Urinary bladder (tissue), 4 donors: ENCODE measurements around the gene ISCU. TPM values are rescaled to one million over a fixed set of nuclear protein-coding genes. Genes with fewer than 3 reads are reported as not detected.
"Not testable (repeated sequence)": the region's sequence is repeated elsewhere in the genome, so short reads cannot be mapped to it uniquely, and the experiment has no call there.

Experiments used
- DNase-seq: peaks from one replicate; pipeline ENCODE4 v3.0.0-alpha.2; 2015; ENCODE audit errors: extremely low spot score
- H3K27ac ChIP-seq: one replicate; pipeline ENCODE4 v1.5.1; 2013; ENCODE audit warnings: low read depth, mild to moderate bottlenecking, moderate library complexity
- H3K36me3 ChIP-seq: one replicate; pipeline ENCODE4 v1.6.1; 2013; ENCODE audit warnings: mild to moderate bottlenecking, moderate library complexity; ENCODE audit not compliant: insufficient read depth
- H3K4me1 ChIP-seq: one replicate; pipeline ENCODE4 v1.6.1; 2013; ENCODE audit warnings: mild to moderate bottlenecking, moderate library complexity; ENCODE audit not compliant: insufficient read depth
- H3K4me3 ChIP-seq: one replicate; pipeline ENCODE4 v1.5.1; 2013; ENCODE audit warnings: low read depth, low read length
- WGBS: extraction: QIAGEN DNeasy Blood & Tissue Kit; methylation state at CpG from one replicate; pipeline ENCODE4 v1.1.7; 2013; 5-methylcytosine and 5-hydroxymethylcytosine counted together
- polyA plus RNA-seq: library from polyadenylated mRNA; stranded (reverse); fragments of 200-250 nt; gene quantifications from one replicate; pipeline ENCODE4 v1.2.3, GENCODE V29; 2013
- total RNA-seq: library from RNA; depleted of rRNA; stranded (reverse); fragments of >200 nt; gene quantifications from one replicate; pipeline ENCODE4 v1.2.3, GENCODE V29; 2014
- donor health status: healthy with polysubstance abuse.
- donor health status: healthy.

The ISCU gene
- total and polyA plus RNA-seq, 2 donors, result 91.3 to 210 TPM

DNA sequence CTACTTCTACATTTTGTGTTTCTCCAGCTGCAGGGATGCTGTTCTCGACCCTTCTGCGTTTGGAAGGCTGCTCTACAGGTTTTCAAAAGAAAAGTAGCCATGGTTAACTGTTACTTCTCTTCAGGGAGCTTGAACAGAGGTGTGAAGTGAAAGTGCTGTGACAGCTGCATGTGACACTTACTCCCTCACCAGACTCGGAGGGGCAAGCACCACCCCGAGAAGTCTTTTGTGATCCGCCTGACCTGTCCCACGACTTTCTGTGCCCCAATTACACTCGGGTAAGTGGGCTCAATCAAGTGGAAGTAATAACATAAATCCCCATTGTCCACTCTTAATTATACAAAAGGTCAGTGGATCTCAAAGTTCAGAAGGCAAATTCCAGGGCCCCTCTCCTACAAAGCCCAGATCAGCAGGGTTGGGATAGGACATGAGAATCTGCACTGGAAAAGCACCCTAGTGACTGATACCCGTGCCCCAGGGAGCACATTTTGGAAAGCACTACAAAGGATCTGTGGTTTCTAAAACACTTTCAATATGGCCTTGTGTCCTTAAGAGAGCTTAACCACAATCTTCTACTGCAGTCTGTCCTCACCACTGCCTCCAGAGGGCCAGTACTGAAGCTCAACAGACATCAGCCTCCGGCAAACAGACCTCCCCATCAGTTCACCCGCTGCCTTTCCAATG lies 35.8 kb upstream of the ISCU start:
- Histone ChIP-seq H3K27ac (no peak overlapping the region), H3K4me1 (no peaks in the 10 kb centered on the region), H3K36me3 (peaks cover 8% of the 10 kb centered on the region), H3K4me3 (no peak overlapping the region)
- DNase-seq, result no peak
- 84% methylated on average over 10 of the region's 10 CpGs for WGBS

- Histone ChIP-seq H3K36me3 (peaks cover 8% of the 10 kb centered on the region), H3K27ac (no peak overlapping the region), H3K4me1 (no peaks in the 10 kb centered on the region), H3K4me3 (no peak overlapping the region)
- WGBS, result 93% methylated on average over 6 of the region's 6 CpGs
- DNase-seq, result no peak
These were observed 35.3 kb upstream of the ISCU start for GRCh38 chr12:108527166-108527496.

DNA sequence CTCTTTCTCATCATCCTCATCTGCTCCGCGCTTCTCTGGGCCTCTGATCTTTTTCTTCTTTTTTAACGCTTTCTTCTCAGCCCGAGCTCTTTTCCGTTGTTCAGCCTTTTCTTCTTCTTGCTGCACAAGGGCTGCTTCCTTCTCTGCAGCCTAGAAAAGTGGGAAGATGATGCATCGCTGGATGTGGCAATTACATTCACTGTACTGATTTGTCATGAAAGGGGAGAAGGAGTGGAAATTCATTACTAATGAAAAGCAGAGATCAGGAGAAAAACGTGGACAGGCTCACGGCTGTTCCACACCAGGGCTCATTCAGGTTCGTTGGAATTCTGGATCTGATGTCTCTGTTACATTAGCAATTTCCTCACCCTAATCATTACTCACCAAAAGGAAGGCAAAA lies 32.2 kb upstream of the ISCU start:
- Histone ChIP-seq H3K4me1 (no peaks in the 10 kb centered on the region), H3K4me3 (no peak overlapping the region), H3K27ac (no peak overlapping the region), H3K36me3 (peaks cover 6% of the 10 kb centered on the region)
- no peak for DNase-seq
- 96% methylated on average over 9 of the region's 9 CpGs for WGBS

- Histone ChIP-seq H3K4me3 (no peak overlapping the region), H3K4me1 (no peaks in the 10 kb centered on the region), H3K27ac (no peak overlapping the region), H3K36me3 (peaks cover 13% of the 10 kb centered on the region)
- DNase-seq, result no peak
- WGBS, result 91% methylated on average over 15 of the region's 15 CpGs
These were observed 30.2 kb upstream of the ISCU start for GRCh38 chr12:108531929-108532848.

DNA sequence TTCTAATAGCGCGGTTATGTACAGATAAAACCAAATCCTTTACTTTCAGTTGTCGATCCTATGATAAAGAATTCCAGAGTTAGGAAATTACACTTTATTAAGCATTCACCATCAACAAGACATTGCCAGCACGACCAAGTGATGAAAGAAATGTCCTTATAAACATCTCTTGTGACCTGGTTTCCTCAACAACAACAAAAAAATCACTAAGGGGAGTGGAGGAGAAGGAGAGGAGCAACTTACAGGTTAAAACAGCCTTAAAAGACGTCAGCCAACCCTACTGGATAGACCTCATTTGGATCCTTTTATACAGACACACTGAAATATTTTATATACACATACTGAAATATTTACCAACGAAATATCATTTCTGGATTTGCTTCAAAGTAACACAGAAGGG lies 24.2 kb upstream of the ISCU start:
- Histone ChIP-seq H3K4me1 (no peaks in the 10 kb centered on the region), H3K27ac (no peak overlapping the region), H3K36me3 (peaks cover 10% of the 10 kb centered on the region), H3K4me3 (no peak overlapping the region)
- no peak for DNase-seq
- WGBS, result 61% methylated on average over 6 of the region's 6 CpGs

DNA sequence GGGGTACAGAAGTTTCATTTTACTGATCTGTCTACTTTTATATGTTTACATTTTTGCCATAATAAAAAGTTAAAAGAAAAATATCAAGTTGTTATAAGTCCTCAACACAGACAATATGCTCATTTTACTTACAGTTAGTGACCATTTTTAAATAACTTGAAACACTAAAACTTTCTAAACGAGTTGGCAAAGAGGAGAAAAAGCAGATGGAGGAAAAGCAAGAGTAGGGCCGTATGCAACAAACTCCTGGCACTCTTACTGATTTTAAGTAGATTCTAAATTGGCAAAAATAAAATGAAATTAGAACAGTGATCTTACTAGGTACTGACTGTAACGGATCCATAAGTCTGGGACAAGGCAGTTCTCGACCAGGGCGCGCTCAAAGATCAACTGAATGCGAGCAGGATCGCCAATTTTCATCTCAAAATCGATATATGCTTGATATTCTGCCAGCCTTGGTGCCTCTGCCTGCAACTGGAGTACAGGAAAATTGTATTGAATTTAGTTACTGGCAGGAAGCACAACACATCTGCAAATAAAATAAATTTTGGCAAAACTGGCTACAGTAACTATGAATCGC lies 23.7 kb upstream of the ISCU start:
- Histone ChIP-seq H3K4me1 (no peaks in the 10 kb centered on the region), H3K36me3 (peaks cover 10% of the 10 kb centered on the region), H3K4me3 (no peak overlapping the region), H3K27ac (no peak overlapping the region)
- no peak for DNase-seq
- 93% methylated on average over 10 of the region's 10 CpGs for WGBS

GRCh38 chr12:108542320-108542719 lies 20.1 kb upstream of the ISCU start:
- DNase-seq, result no peak
- no peaks in the 10 kb centered on the region for H3K4me1 ChIP-seq
- no peak overlapping the region for H3K4me3 ChIP-seq
- H3K27ac ChIP-seq, result no peak overlapping the region
- 65% methylated on average over 4 of the region's 4 CpGs for WGBS
- H3K36me3 ChIP-seq, result no peaks in the 10 kb centered on the region

DNA sequence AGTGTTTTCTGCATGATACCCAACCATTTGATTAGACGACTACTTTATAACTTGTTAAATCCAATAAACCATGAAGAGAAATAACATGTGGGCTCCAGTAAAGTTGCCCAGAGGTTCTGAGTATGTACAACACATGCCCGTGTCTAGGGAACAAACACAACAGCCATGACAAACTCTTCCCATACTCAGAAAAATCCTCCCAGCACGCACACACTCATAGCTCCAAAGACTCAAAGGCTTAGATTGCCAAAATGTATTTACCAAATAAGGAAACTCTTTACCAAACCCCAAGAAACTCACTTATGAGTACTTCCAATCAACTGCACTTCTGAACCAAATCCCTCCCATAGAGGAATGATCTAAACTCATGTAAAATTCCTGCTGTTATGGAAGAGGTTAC lies 18.7 kb upstream of the ISCU start:
- no peak for DNase-seq
- Histone ChIP-seq H3K36me3 (peaks cover 5% of the 10 kb centered on the region), H3K4me1 (no peaks in the 10 kb centered on the region), H3K4me3 (no peak overlapping the region), H3K27ac (no peak overlapping the region)
- 87% methylated on average over 3 of the region's 3 CpGs for WGBS

DNA sequence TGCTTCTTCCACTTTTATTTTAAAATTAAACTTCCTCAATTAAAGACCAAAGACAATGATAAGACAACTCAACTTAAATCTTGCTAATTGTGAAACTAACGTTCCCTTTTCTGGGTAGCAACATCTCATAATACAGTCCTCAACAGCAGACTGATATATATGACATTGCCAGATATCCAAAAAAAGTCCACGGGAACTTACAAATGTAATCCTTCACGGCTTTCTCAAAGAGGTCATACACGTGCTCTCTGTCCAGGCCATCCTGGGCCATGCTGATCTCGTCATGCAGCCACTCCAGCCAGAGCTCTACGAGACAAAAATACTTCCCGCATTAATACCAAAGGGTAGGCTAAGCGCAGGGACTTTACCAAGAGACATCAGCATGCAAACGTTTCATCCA lies 14.7 kb upstream of the ISCU start:
- Histone ChIP-seq H3K4me1 (no peaks in the 10 kb centered on the region), H3K4me3 (no peak overlapping the region), H3K27ac (no peak overlapping the region), H3K36me3 (peaks cover 5% of the 10 kb centered on the region)
- WGBS, result 79% methylated on average over 9 of the region's 9 CpGs
- no peak for DNase-seq

- no peak for DNase-seq
- Histone ChIP-seq H3K36me3 (peaks cover 5% of the 10 kb centered on the region), H3K4me1 (no peaks in the 10 kb centered on the region), H3K4me3 (no peak overlapping the region), H3K27ac (no peak overlapping the region)
- WGBS, result 68% methylated on average over 7 of the region's 7 CpGs
These were observed 13.4 kb upstream of the ISCU start for GRCh38 chr12:108548954-108549521.

GRCh38 chr12:108551535-108551934 lies 10.9 kb upstream of the ISCU start:
- H3K4me1 ChIP-seq, result no peaks in the 10 kb centered on the region
- H3K27ac ChIP-seq, result no peak overlapping the region
- peaks cover 5% of the 10 kb centered on the region for H3K36me3 ChIP-seq
- no peak for DNase-seq
- no peak overlapping the region for H3K4me3 ChIP-seq
- 81% methylated on average over 5 of the region's 5 CpGs for WGBS

DNA sequence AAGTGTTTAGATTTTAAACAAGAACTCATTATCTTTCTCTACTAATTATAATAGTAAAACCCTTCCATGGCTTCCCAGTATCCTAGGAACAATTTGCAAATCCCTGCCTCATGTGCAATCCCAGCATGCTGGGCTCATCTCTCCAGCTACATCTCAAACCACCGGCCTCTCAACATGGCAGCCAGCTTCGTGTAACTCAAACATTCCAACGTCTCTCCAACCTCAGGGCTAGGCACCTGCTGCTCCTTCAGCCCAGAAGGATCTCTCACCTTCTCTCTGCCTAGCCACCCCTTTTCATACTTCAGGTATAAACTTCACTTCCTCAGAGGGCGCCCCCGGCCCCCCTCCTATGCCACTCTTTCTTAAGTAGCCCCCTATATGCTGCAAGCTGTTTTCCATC lies 8.6 kb upstream of the ISCU start:
- Histone ChIP-seq H3K27ac (no peak overlapping the region), H3K4me1 (no peaks in the 10 kb centered on the region), H3K4me3 (no peak overlapping the region), H3K36me3 (no peaks in the 10 kb centered on the region)
- 90% methylated on average over 5 of the region's 5 CpGs for WGBS
- DNase-seq, result no peak

DNA sequence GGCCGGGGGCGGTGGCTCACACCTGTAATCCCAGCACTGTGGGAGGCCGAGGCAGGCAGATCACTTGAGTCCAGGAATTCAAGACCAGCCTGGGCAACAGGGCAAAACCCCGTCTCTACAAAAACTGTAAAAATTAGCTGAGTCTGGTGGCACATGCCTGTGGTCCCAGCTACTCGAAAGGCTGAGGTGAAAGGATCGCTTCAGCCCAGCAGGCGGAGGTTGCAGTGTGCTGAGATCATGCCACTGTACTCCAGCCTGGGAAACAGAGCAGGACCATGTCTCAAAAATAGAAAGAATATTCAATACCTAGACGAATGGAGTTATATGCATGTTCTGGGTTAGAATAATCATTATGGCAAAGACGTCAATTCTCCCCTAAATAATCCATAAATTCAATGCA lies 7.0 kb upstream of the ISCU start:
- DNase-seq, H3K27ac ChIP-seq, H3K4me1 ChIP-seq, H3K4me3 ChIP-seq, H3K36me3 ChIP-seq: not testable (repeated sequence)
- 89% methylated on average over 9 of the region's 9 CpGs for WGBS
